HepG2 (cell line): ENCODE measurements around the gene MTX1. TPM values are rescaled to one million over a fixed set of nuclear protein-coding genes. Genes with fewer than 3 reads are reported as not detected.

Experiments used
- EHMT2 ChIP-seq: fragments of 200-600 bp; sonication (generic); IDR thresholded peaks from 2 replicates; pipeline ENCODE4 v1.7.0; 2017; ENCODE audit warnings: antibody characterized with exemption, low read depth, low read length, borderline replicate concordance
- EP300 ChIP-seq, 3 experiments: sonication (generic) in 1 of 3; formaldehyde crosslinking in 1 of 3; IDR thresholded peaks; 2 replicates each; pipeline versions ENCODE4 v1.5.1 to v1.6.1; 2011 to 2020; ENCODE audit warnings: low read depth in 2 of 3, low read length in 2 of 3, borderline replicate concordance in 1 of 3, improper control_type of control experiment in 1 of 3, mild to moderate bottlenecking in 1 of 3, missing genetic modification reagents in 1 of 3, moderate library complexity in 1 of 3
- ETV6 ChIP-seq: sonication (generic); formaldehyde crosslinking; conservative IDR thresholded peaks from 2 replicates; pipeline ENCODE4 v1.4.0; 2020; ENCODE audit warnings: missing genetic modification reagents
- HDAC1 ChIP-seq: sonication (generic); formaldehyde crosslinking; IDR thresholded peaks from 2 replicates; pipeline ENCODE4 v1.5.1; 2020; ENCODE audit warnings: mild to moderate bottlenecking, missing genetic modification reagents
- HNF4A ChIP-seq: sonication (generic); formaldehyde crosslinking; IDR thresholded peaks from 2 replicates; pipeline ENCODE4 v1.4.0; 2020; ENCODE audit warnings: missing genetic modification reagents
- HNF4G ChIP-seq, 2 experiments: sonication (generic) in 1 of 2; formaldehyde crosslinking in 1 of 2; IDR thresholded peaks; 2 replicates each; pipeline versions ENCODE4 v1.4.0 to v1.6.1; 2011 to 2020; ENCODE audit warnings: borderline replicate concordance in 2 of 2, low read depth in 2 of 2, mild to moderate bottlenecking in 2 of 2, low read length in 1 of 2, missing genetic modification reagents in 1 of 2, moderate library complexity in 1 of 2
- KLF16 ChIP-seq, 2 experiments: sonication (generic) in 1 of 2; formaldehyde crosslinking in 1 of 2; IDR thresholded peaks; 2 replicates each; pipeline versions ENCODE4 v1.6.1 to v1.8.0; 2016 to 2023; ENCODE audit warnings: missing genetic modification reagents in 2 of 2, missing compliant biosample characterization in 1 of 2
- MBD4 ChIP-seq: IDR thresholded peaks from 2 replicates; pipeline ENCODE4 v1.6.1; 2012; ENCODE audit warnings: low read length, inconsistent platforms, borderline replicate concordance
- NR2F6 ChIP-seq, 2 experiments: IDR thresholded peaks; 2 replicates each; pipeline ENCODE4 v1.6.1; 2016; ENCODE audit warnings: antibody characterized with exemption in 1 of 2, mild to moderate bottlenecking in 1 of 2
- PHF21A ChIP-seq: sonication (generic); formaldehyde crosslinking; IDR thresholded peaks from 2 replicates; pipeline ENCODE4 v1.5.0; 2020; ENCODE audit warnings: mild to moderate bottlenecking, missing genetic modification reagents
- POGZ ChIP-seq: sonication (generic); formaldehyde crosslinking; IDR thresholded peaks from 2 replicates; pipeline ENCODE4 v1.4.0; 2020; ENCODE audit warnings: mild to moderate bottlenecking, missing genetic modification reagents
- PRMT3 ChIP-seq: sonication (generic); formaldehyde crosslinking; IDR thresholded peaks from 2 replicates; pipeline ENCODE4 v1.8.1; 2022; ENCODE audit warnings: low read depth, mild to moderate bottlenecking, moderate library complexity, missing genetic modification reagents, borderline replicate concordance
- RAD51 ChIP-seq: fragments of 450-650 bp; IDR thresholded peaks from 2 replicates; pipeline ENCODE4 v1.6.1; 2016; ENCODE audit warnings: borderline replicate concordance
- SIN3A ChIP-seq: IDR thresholded peaks from 2 replicates; pipeline ENCODE4 v1.6.1; 2011; ENCODE audit warnings: low read depth, mild to moderate bottlenecking, control low read depth, low read length, borderline replicate concordance
- TFDP2 ChIP-seq: sonication (generic); formaldehyde crosslinking; IDR thresholded peaks from 2 replicates; pipeline ENCODE4 v1.4.0; 2020; ENCODE audit warnings: missing genetic modification reagents
- ZBTB14 ChIP-seq: sonication (generic); formaldehyde crosslinking; IDR thresholded peaks from 2 replicates; pipeline ENCODE4 v1.4.0; 2020; ENCODE audit warnings: missing genetic modification reagents
- ZFY ChIP-seq: sonication (generic); formaldehyde crosslinking; IDR thresholded peaks from 2 replicates; pipeline ENCODE4 v1.4.0; 2020; ENCODE audit warnings: missing genetic modification reagents
- ZGPAT ChIP-seq: IDR thresholded peaks from 2 replicates; pipeline ENCODE4 v1.6.1; 2016; ENCODE audit warnings: mild to moderate bottlenecking
- ZNF232 ChIP-seq: sonication (generic); formaldehyde crosslinking; IDR thresholded peaks from 2 replicates; pipeline ENCODE4 v1.4.0; 2020; ENCODE audit warnings: missing genetic modification reagents, borderline replicate concordance
- ZNF558 ChIP-seq: sonication (generic); formaldehyde crosslinking; IDR thresholded peaks from 2 replicates; pipeline ENCODE4 v1.9.0; 2022; ENCODE audit warnings: mild to moderate bottlenecking, missing genetic modification reagents, borderline replicate concordance
- ZNF572 ChIP-seq: sonication (generic); formaldehyde crosslinking; IDR thresholded peaks from 2 replicates; pipeline ENCODE4 v1.5.1; 2020; ENCODE audit warnings: mild to moderate bottlenecking, missing genetic modification reagents
- ZNF891 ChIP-seq: sonication (generic); formaldehyde crosslinking; IDR thresholded peaks from 2 replicates; pipeline ENCODE4 v1.5.0; 2020; ENCODE audit warnings: mild to moderate bottlenecking, missing genetic modification reagents
- polyA plus RNA-seq, 8 experiments: library from polyadenylated mRNA; depleted of rRNA in 3 of 8; stranded (reverse) in 7 of 8; unstranded in 1 of 8; fragments of >200 nt; fragmentation: Illumina TruSeq in 4 of 8; extraction: Trizol in 4 of 8; gene quantifications; 2 replicates each; pipeline versions ENCODE4 v1.2.1 to v1.2.3, GENCODE V29; 2011 to 2016; ENCODE audit warnings: low read depth in 4 of 8, missing spikeins in 1 of 8, mixed read lengths in 1 of 8; ENCODE audit not compliant: insufficient read depth in 1 of 8
- total RNA-seq, 5 experiments: library from RNA; depleted of rRNA; stranded (reverse); fragments of >200 nt; fragmentation: Illumina TruSeq; extraction: Trizol; gene quantifications; 2 replicates each; pipeline ENCODE4 v1.2.3, GENCODE V29; 2016; ENCODE audit warnings: low read depth in 1 of 5
- TF ChIP-seq, protein P1 (sequence below): sonication (generic); formaldehyde crosslinking; IDR thresholded peaks from 2 replicates; pipeline ENCODE4 v1.4.0; 2020; ENCODE audit warnings: missing genetic modification reagents, borderline replicate concordance

The MTX1 gene
- total and polyA plus RNA-seq, 2 of the 13 experiments (the other 11 are each of a cell fraction or from before 2014, with no cell fraction given): 64.5 to 72.6 TPM

GRCh38 chr1:155241069-155241679, 32.7 kb downstream of the MTX1 start (continued):
- peak in 1 of 2 experiments; percentile 19; a peak in 1 of 4 replicates for TF ChIP-seq EP300 (IDR thresholded peaks at IDR 0.05; ENCODE audit: low read depth in 2 of 2, low read length in 2 of 2)
- TF ChIP-seq EP300 (CRISPR knock-in tag; IDR thresholded peaks at IDR 0.05; ENCODE audit: borderline replicate concordance): no peak
- TF ChIP-seq ETV6 (CRISPR knock-in tag): no peak
- TF ChIP-seq PHF21A: peak; percentile 58; the same call in 1 of the 2 replicates
- no peak for TF ChIP-seq ZNF232 (CRISPR knock-in tag)
- TF ChIP-seq ZNF572 (CRISPR knock-in tag): no peak
- TF ChIP-seq ZBTB14 (CRISPR knock-in tag): no peak
- TF ChIP-seq TFDP2 (CRISPR knock-in tag): 0 out of 2 replicates have a peak, but pooled peaks have one; percentile 20
- TF ChIP-seq ZNF558 (CRISPR knock-in tag): no peak
- TF ChIP-seq POGZ (CRISPR knock-in tag): peak; percentile 32; the same call in 1 of the 2 replicates
- TF ChIP-seq HNF4G (IDR thresholded peaks at IDR 0.05; ENCODE audit: borderline replicate concordance, low read depth, low read length): no peak
- no peak for TF ChIP-seq HNF4G (CRISPR knock-in tag; IDR thresholded peaks at IDR 0.05; ENCODE audit: borderline replicate concordance, low read depth)
- no peak for TF ChIP-seq MBD4
- TF ChIP-seq NR2F6 (IDR thresholded peaks at IDR 0.05): no peak
- TF ChIP-seq NR2F6 (CRISPR knock-in tag; IDR thresholded peaks at IDR 0.05): no peak
- TF ChIP-seq HNF4A: no peak
- peak; percentile 37 for TF ChIP-seq ZFY
- TF ChIP-seq PRMT3 (CRISPR knock-in tag): no peak
- peak; percentile 93 for TF ChIP-seq HDAC1 (CRISPR knock-in tag)
- TF ChIP-seq, protein P1, sequence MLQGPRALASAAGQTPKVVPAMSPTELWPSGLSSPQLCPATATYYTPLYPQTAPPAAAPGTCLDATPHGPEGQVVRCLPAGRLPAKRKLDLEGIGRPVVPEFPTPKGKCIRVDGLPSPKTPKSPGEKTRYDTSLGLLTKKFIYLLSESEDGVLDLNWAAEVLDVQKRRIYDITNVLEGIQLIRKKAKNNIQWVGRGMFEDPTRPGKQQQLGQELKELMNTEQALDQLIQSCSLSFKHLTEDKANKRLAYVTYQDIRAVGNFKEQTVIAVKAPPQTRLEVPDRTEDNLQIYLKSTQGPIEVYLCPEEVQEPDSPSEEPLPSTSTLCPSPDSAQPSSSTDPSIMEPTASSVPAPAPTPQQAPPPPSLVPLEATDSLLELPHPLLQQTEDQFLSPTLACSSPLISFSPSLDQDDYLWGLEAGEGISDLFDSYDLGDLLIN (CRISPR knock-in tag): no peak
- no peak for TF ChIP-seq ZNF891 (CRISPR knock-in tag)
- TF ChIP-seq KLF16 (CRISPR knock-in tag; IDR thresholded peaks at IDR 0.05): peak in 1 of 2 experiments; percentile 73; a peak in 1 of 4 replicates
- TF ChIP-seq RAD51: peak; percentile 98
- peak; percentile 86; the same call in 1 of the 2 replicates for TF ChIP-seq EHMT2
- TF ChIP-seq SIN3A: peak; percentile 95
- TF ChIP-seq ZGPAT (CRISPR knock-in tag): peak; percentile 74
